Measurements from ENCODE around the gene MYOF.
"Not testable (repeated sequence)": the region's sequence is repeated elsewhere in the genome, so short reads cannot be mapped to it uniquely, and the experiment has no call there.

The MYOF gene

DNA sequence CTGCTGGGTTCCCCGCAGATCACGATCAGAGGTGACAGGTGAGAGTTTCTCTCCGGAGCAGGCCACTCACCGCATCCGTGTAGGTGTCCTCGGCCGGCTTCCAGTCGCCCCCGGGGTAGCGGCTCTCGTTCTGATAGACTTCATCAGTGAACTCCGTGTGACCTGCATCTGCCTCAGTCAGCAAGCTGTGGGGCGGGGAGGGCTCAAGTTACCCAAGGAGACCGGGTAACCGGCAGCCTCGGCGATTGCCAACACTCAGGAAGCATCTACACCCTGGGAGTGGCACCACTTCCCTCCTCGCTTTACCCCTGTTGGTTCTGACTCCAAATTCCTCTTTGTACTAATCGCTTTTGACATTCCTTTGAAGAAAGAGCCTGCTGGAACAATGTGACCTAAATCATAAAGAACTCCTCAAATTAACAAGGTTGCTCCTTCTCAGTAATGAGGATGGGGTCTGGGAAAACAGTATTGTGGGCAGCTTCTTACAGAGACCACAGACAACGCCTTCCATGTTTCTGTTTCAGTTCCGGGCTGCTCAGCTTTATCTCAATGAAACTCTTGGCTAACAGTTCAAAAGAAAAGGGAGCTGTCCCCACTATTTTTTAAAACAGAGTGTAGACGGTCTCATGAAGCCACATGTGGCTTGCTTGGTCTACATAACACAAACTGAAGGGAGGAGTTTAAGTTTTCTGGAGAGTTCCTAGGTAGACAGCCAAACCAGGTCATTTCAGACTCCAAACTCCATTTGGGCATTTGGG is 118.1 kb downstream of the MYOF start:
- H3K9me3 Mint-ChIP-seq, result no peaks in the 10 kb centered on the region
- no peak overlapping the region for H3K27ac Mint-ChIP-seq
- H3K27me3 Mint-ChIP-seq (ENCODE audit: low read depth), result no peaks in the 10 kb centered on the region
- no peak overlapping the region for H3K4me3 Mint-ChIP-seq
- H3K36me3 Mint-ChIP-seq (ENCODE audit: low read depth), result peaks cover 1% of the 10 kb centered on the region
- H3K4me1 Mint-ChIP-seq (ENCODE audit: low read depth), result peaks cover 3% of the 10 kb centered on the region

DNA sequence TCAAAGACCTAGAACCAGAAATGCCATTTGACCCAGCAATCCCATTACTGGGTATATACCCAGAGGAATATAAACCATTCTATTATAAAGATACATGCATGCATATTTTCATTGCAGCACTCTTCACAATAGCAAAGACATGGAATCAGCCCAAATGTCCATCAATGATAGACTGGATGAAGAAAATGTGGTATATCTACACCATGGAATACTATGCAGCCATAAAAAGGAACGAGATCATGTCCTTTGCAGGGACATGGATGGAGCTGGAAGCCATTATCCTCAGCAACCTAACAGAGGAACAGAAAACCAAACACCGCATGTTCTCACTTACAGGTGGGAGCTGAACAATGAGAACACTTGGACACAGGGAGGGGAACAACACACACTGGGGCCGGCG is 123.7 kb downstream of the MYOF start:
- not testable (repeated sequence) for H3K27me3 Mint-ChIP-seq (ENCODE audit: low read depth); H3K4me3 Mint-ChIP-seq; H3K36me3 Mint-ChIP-seq (ENCODE audit: low read depth); H3K9me3 Mint-ChIP-seq; H3K27ac Mint-ChIP-seq; H3K4me1 Mint-ChIP-seq (ENCODE audit: low read depth)

DNA sequence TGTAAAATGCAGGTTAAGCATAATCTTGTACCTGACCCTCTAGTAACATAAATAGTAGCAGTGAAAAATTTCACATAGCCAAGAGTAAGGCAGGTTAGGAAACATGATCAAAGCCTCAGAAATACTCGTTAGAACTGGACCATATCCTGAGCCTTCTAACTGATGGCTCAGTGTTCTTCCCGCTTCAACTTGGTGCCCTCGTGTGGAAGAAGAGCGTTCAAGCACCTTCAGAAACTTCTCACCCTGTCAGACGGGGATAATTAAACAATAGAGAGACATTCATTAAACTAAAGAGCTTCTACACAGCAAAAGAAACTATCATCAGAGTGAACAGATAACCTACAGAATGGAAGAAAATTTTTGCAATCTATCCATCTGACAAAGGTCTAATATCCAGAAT is 124.5 kb downstream of the MYOF start:
- H3K4me1 Mint-ChIP-seq (ENCODE audit: low read depth), result peaks cover 2% of the 10 kb centered on the region
- H3K27ac Mint-ChIP-seq, result no peak overlapping the region
- no peaks in the 10 kb centered on the region for H3K36me3 Mint-ChIP-seq (ENCODE audit: low read depth)
- no peaks in the 10 kb centered on the region for H3K27me3 Mint-ChIP-seq (ENCODE audit: low read depth)
- H3K9me3 Mint-ChIP-seq, result no peaks in the 10 kb centered on the region
- no peak overlapping the region for H3K4me3 Mint-ChIP-seq

GRCh38 chr10:93356516-93356915 is 125.6 kb downstream of the MYOF start:
- H3K27ac Mint-ChIP-seq, result no peak overlapping the region
- no peaks in the 10 kb centered on the region for H3K27me3 Mint-ChIP-seq (ENCODE audit: low read depth)
- H3K9me3 Mint-ChIP-seq, result no peaks in the 10 kb centered on the region
- no peaks in the 10 kb centered on the region for H3K36me3 Mint-ChIP-seq (ENCODE audit: low read depth)
- H3K4me1 Mint-ChIP-seq (ENCODE audit: low read depth), result peaks cover 2% of the 10 kb centered on the region
- H3K4me3 Mint-ChIP-seq, result no peak overlapping the region

- Mint-ChIP-seq H3K36me3 (ENCODE audit: low read depth) (no peaks in the 10 kb centered on the region), H3K4me1 (ENCODE audit: low read depth) (peaks cover 1% of the 10 kb centered on the region), H3K27me3 (ENCODE audit: low read depth) (no peaks in the 10 kb centered on the region), H3K4me3 (no peak overlapping the region), H3K9me3 (no peaks in the 10 kb centered on the region), H3K27ac (no peak overlapping the region)
These were observed 129.3 kb downstream of the MYOF start for GRCh38 chr10:93352638-93353383.

DNA sequence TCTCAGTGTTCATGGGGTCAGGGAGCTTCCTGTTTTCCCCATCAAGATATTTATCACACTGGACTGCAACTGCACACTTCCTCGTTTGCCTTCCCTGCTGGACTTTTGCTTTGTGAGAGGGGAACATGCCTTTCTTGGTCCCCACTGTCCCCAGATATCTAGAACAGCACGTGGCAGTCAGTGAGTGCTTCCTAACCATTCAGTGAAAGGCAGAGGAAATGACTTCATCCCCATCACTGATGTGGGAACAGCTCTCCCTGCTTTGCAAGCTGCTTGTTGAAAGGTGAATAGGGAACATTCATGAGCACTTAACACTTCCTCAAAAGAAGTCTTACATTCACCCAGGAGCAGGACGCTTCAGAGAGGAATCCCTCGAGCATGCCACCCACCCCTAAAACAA is 135.4 kb downstream of the MYOF start:
- no peaks in the 10 kb centered on the region for H3K9me3 Mint-ChIP-seq
- H3K4me1 Mint-ChIP-seq (ENCODE audit: low read depth), result peaks cover 7% of the 10 kb centered on the region
- H3K27me3 Mint-ChIP-seq (ENCODE audit: low read depth), result no peaks in the 10 kb centered on the region
- no peak overlapping the region for H3K4me3 Mint-ChIP-seq
- H3K36me3 Mint-ChIP-seq (ENCODE audit: low read depth), result no peaks in the 10 kb centered on the region
- no peak overlapping the region for H3K27ac Mint-ChIP-seq

DNA sequence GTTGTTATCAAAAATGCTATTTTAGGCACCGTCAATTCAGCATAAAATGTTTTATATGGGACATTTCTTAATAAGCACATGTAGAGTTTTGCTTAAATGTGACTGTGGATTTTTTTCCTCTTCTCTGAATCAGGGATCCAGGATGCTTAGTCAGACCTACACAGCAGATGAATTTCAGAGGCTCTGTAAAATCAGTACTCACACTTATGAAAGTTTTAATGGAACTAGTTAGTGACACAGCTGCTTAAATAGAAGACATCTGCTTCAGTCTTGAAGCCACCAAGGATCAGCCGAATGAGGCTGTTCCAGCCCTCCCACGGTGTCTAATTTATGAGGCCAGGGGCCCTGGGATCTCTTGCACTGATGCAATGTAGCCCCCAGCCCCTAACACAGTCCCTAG is 136.0 kb downstream of the MYOF start:
- Mint-ChIP-seq H3K36me3 (ENCODE audit: low read depth) (no peaks in the 10 kb centered on the region), H3K4me3 (no peak overlapping the region), H3K9me3 (no peaks in the 10 kb centered on the region), H3K27ac (no peak overlapping the region), H3K27me3 (ENCODE audit: low read depth) (no peaks in the 10 kb centered on the region), H3K4me1 (ENCODE audit: low read depth) (peaks cover 7% of the 10 kb centered on the region)

- Mint-ChIP-seq H3K4me1 (ENCODE audit: low read depth) (peaks cover 7% of the 10 kb centered on the region), H3K4me3 (no peak overlapping the region), H3K27me3 (ENCODE audit: low read depth) (no peaks in the 10 kb centered on the region), H3K36me3 (ENCODE audit: low read depth) (no peaks in the 10 kb centered on the region), H3K27ac (no peak overlapping the region), H3K9me3 (no peaks in the 10 kb centered on the region)
These were observed 137.4 kb downstream of the MYOF start for GRCh38 chr10:93344691-93345090.

DNA sequence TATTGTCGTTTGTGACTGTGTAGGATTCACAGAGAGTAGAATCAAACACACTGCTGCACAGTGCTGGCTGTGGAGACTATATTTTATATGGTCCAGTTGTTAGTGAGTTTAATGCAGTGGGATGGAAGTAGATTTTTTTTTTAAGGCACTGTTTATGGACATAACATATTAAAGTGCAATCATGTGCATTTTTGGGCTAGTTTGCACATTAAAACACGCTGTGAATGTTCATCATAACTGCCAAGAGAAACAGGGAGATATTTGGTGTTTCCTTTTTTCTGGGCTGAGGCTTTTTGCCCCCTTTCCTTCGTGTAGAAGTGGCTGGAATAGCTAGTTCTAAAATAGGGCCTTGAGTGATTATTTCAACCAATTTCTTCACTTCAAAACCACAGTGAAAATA is 139.2 kb downstream of the MYOF start:
- peaks cover 7% of the 10 kb centered on the region for H3K4me1 Mint-ChIP-seq (ENCODE audit: low read depth)

GRCh38 chr10:93342366-93342765 is 139.8 kb downstream of the MYOF start:
- Mint-ChIP-seq H3K9me3 (no peaks in the 10 kb centered on the region), H3K27ac (no peak overlapping the region), H3K27me3 (ENCODE audit: low read depth) (no peaks in the 10 kb centered on the region), H3K4me1 (ENCODE audit: low read depth) (peaks cover 7% of the 10 kb centered on the region), H3K4me3 (no peak overlapping the region), H3K36me3 (ENCODE audit: low read depth) (no peaks in the 10 kb centered on the region)

More for the DNA sequence above, 139.2 kb downstream of the MYOF start:
- no peaks in the 10 kb centered on the region for H3K9me3 Mint-ChIP-seq
- no peaks in the 10 kb centered on the region for H3K36me3 Mint-ChIP-seq (ENCODE audit: low read depth)
- no peaks in the 10 kb centered on the region for H3K27me3 Mint-ChIP-seq (ENCODE audit: low read depth)
- H3K27ac Mint-ChIP-seq, result no peak overlapping the region
- no peak overlapping the region for H3K4me3 Mint-ChIP-seq

DNA sequence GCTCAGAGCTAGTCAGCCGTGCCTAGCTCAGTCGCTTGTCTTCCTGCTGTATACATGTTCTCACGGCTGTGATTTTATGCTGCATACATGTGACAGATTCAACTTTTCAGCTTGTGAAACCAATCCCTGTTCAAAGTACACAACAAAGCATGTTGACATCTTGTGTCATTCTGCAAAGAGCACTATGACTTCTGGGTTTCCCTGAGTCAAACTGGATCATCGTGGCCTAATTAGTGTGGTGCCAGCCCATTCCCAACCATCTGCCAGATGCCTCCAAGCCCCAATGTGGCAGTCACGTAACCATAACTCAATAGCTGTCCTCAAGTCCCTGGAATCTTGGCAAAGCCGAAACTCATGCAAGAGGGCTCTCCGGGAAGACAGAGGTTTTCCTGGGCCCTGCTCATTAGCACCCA is 144.8 kb downstream of the MYOF start:
- no peaks in the 10 kb centered on the region for H3K36me3 Mint-ChIP-seq (ENCODE audit: low read depth)
- no peaks in the 10 kb centered on the region for H3K9me3 Mint-ChIP-seq
- H3K4me3 Mint-ChIP-seq, result no peak overlapping the region

GRCh38 chr10:93336678-93337077 is 145.5 kb downstream of the MYOF start:
- no peak overlapping the region for H3K27ac Mint-ChIP-seq
- no peaks in the 10 kb centered on the region for H3K36me3 Mint-ChIP-seq (ENCODE audit: low read depth)
- H3K4me1 Mint-ChIP-seq (ENCODE audit: low read depth), result no peaks in the 10 kb centered on the region
- H3K4me3 Mint-ChIP-seq, result no peak overlapping the region
- H3K9me3 Mint-ChIP-seq, result no peaks in the 10 kb centered on the region
- no peaks in the 10 kb centered on the region for H3K27me3 Mint-ChIP-seq (ENCODE audit: low read depth)

More for the DNA sequence above, 144.8 kb downstream of the MYOF start:
- Mint-ChIP-seq H3K4me1 (ENCODE audit: low read depth) (no peaks in the 10 kb centered on the region), H3K27ac (no peak overlapping the region), H3K27me3 (ENCODE audit: low read depth) (no peaks in the 10 kb centered on the region)

- H3K4me3 Mint-ChIP-seq, result no peak overlapping the region
- H3K27me3 Mint-ChIP-seq (ENCODE audit: low read depth), result no peaks in the 10 kb centered on the region
- H3K9me3 Mint-ChIP-seq, result no peaks in the 10 kb centered on the region
- no peaks in the 10 kb centered on the region for H3K36me3 Mint-ChIP-seq (ENCODE audit: low read depth)
- no peak overlapping the region for H3K27ac Mint-ChIP-seq
- no peaks in the 10 kb centered on the region for H3K4me1 Mint-ChIP-seq (ENCODE audit: low read depth)
These were observed 146.0 kb downstream of the MYOF start for GRCh38 chr10:93336110-93336509.

DNA sequence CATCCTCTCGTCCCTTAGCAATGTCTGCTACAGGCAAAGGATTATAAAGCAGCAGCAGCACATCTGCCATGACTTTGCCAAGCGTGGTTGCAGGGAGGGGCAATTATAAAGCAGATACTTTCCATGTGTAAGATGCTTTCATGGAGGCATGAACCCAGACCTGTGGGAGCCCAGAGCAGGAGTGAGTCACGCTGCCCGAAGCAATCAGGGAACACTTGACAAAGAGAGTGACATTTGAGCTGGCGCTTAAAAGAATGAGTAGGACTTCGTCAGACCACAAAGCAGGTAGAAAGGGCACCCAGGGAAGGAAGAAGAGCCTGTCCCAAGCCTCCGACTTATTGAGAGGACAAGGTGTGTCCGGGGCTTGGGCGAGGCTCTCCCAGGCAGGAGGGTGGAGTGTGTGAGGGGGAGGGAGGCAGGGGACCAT is 147.2 kb downstream of the MYOF start:
- H3K4me1 Mint-ChIP-seq (ENCODE audit: low read depth), result no peaks in the 10 kb centered on the region
- no peaks in the 10 kb centered on the region for H3K9me3 Mint-ChIP-seq
- no peak overlapping the region for H3K4me3 Mint-ChIP-seq
- H3K27me3 Mint-ChIP-seq (ENCODE audit: low read depth), result no peaks in the 10 kb centered on the region
- H3K36me3 Mint-ChIP-seq (ENCODE audit: low read depth), result no peaks in the 10 kb centered on the region
- no peak overlapping the region for H3K27ac Mint-ChIP-seq

GRCh38 chr10:93334181-93334580 is 148.0 kb downstream of the MYOF start:
- no peaks in the 10 kb centered on the region for H3K27me3 Mint-ChIP-seq (ENCODE audit: low read depth)
- H3K4me3 Mint-ChIP-seq, result no peak overlapping the region
- no peaks in the 10 kb centered on the region for H3K9me3 Mint-ChIP-seq
- H3K36me3 Mint-ChIP-seq (ENCODE audit: low read depth), result no peaks in the 10 kb centered on the region
- no peak overlapping the region for H3K27ac Mint-ChIP-seq
- H3K4me1 Mint-ChIP-seq (ENCODE audit: low read depth), result no peaks in the 10 kb centered on the region
